ENCODE data around the gene ALG3. TPM values are rescaled to one million over a fixed set of nuclear protein-coding genes. Genes with fewer than 3 reads are reported as not detected.

The ALG3 gene
- total and polyA plus RNA-seq, 2 experiments from 2014 or later: 76.9 to 109 TPM

- Histone ChIP-seq H3K27ac (ENCODE audit: low read depth) (no peak overlapping the region), H3K36me3 (ENCODE audit: insufficient read depth) (no peaks in the 10 kb centered on the region), H3K79me2 (replicated peaks; ENCODE audit: insufficient read depth) (no peaks in the 10 kb centered on the region), H3F3A (replicated peaks; ENCODE audit: low read depth) (peaks cover 15% of the 10 kb centered on the region), H3K9me2 (ENCODE audit: insufficient read depth) (no peaks in the 10 kb centered on the region), H4K20me1 (replicated peaks; ENCODE audit: insufficient read depth) (peaks cover 19% of the 10 kb centered on the region), H3K27me3 (ENCODE audit: insufficient read depth) (peaks cover 73% of the 10 kb centered on the region), H3K4me3 (peak overlapping the region; percentile 76), H3K4me2 (peak overlapping the region; percentile 91), H3K4me1 (ENCODE audit: insufficient read depth) (peaks cover 3% of the 10 kb centered on the region; the same call in 1 of the 2 replicates), H2AFZ (peak overlapping the region; percentile 74)
- H3K4me3 Mint-ChIP-seq: peak overlapping the region; percentile 86
- no peaks in the 10 kb centered on the region; the same call in 1 of the 3 replicates for H3K9me3 Mint-ChIP-seq
- DNase-seq (ENCODE audit: low spot score) (peak; percentile 69), ATAC-seq (peak; percentile 7)
- H3K27ac Mint-ChIP-seq: no peak overlapping the region
- peaks cover 8% of the 10 kb centered on the region; the same call in 1 of the 3 replicates for H3K36me3 Mint-ChIP-seq (ENCODE audit: low read depth)
- H3K27me3 Mint-ChIP-seq (ENCODE audit: insufficient read depth, low read depth, poor library complexity): peaks cover 58% of the 10 kb centered on the region
- H3K4me1 Mint-ChIP-seq: peaks cover 14% of the 10 kb centered on the region
- no peak for TF ChIP-seq CREB1 (CRISPR knock-in tag; IDR thresholded peaks at IDR 0.05; ENCODE audit: low read depth)
- no peak for TF ChIP-seq EZH2phosphoT487 (IDR thresholded peaks at IDR 0.05; ENCODE audit: unreplicated experiment)
- TF ChIP-seq JUNB (IDR thresholded peaks at IDR 0.05; ENCODE audit: unreplicated experiment): no peak
- no peak for TF ChIP-seq ZNF331 (CRISPR knock-in tag; IDR thresholded peaks at IDR 0.05; ENCODE audit: low read depth)
- TF ChIP-seq STAT1 (IDR thresholded peaks at IDR 0.05; ENCODE audit: unreplicated experiment): no peak
- peak; percentile 77 for TF ChIP-seq EZH2 (IDR thresholded peaks at IDR 0.05; ENCODE audit: low read depth, unreplicated experiment)
- TF ChIP-seq REST (IDR thresholded peaks at IDR 0.05; ENCODE audit: unreplicated experiment): peak; percentile 69
- no peak for TF ChIP-seq POLR2AphosphoS5 (IDR thresholded peaks at IDR 0.05; ENCODE audit: low read depth)
- TF ChIP-seq ZNF114 (CRISPR knock-in tag; IDR thresholded peaks at IDR 0.05): no peak
- no peak for TF ChIP-seq ETS1 (IDR thresholded peaks at IDR 0.05)
- no peak for TF ChIP-seq NANOG (IDR thresholded peaks at IDR 0.05; ENCODE audit: borderline replicate concordance)
Measured at GRCh38 chr3:184259878-184260723, 11.3 kb upstream of the ALG3 start.

Data from GM23338 (cell line).